GM23338 (cell line): ENCODE measurements around the gene MRPS24. TPM values are rescaled to one million over a fixed set of nuclear protein-coding genes. Genes with fewer than 3 reads are reported as not detected.

ENCODE experiments used
- CREB1 ChIP-seq: fragments of 250-450 bp; sonication (Bioruptor Pico); IDR thresholded peaks from 2 replicates; pipeline ENCODE4 v1.5.0; 2020; ENCODE audit warnings: low read depth, mild to moderate bottlenecking, moderate library complexity
- ETS1 ChIP-seq: IDR thresholded peaks from 2 replicates; pipeline ENCODE4 v1.6.1; 2016; ENCODE audit warnings: antibody characterized with exemption
- EZH2 ChIP-seq: fragments of 200-600 bp; sonication (generic); IDR thresholded peaks from one replicate; pipeline ENCODE4 v1.8.0; 2017; ENCODE audit warnings: antibody characterized with exemption, mild to moderate bottlenecking, low read depth; ENCODE audit not compliant: unreplicated experiment
- EZH2phosphoT487 ChIP-seq: fragments of 200-600 bp; sonication (generic); IDR thresholded peaks from one replicate; pipeline ENCODE4 v1.8.1; 2018; ENCODE audit warnings: antibody characterized with exemption; ENCODE audit not compliant: unreplicated experiment
- JUNB ChIP-seq: IDR thresholded peaks from one replicate; pipeline ENCODE4 v1.6.1; 2016; ENCODE audit warnings: antibody characterized with exemption; ENCODE audit not compliant: unreplicated experiment
- NANOG ChIP-seq: IDR thresholded peaks from 2 replicates; pipeline ENCODE4 v1.6.1; 2016; ENCODE audit warnings: antibody characterized with exemption, borderline replicate concordance
- POLR2AphosphoS5 ChIP-seq: IDR thresholded peaks from 2 replicates; pipeline ENCODE4 v1.6.1; 2016; ENCODE audit warnings: antibody characterized with exemption, low read depth
- REST ChIP-seq: IDR thresholded peaks from one replicate; pipeline ENCODE4 v1.6.1; 2018; ENCODE audit warnings: antibody characterized with exemption; ENCODE audit not compliant: unreplicated experiment
- STAT1 ChIP-seq: IDR thresholded peaks from one replicate; pipeline ENCODE4 v1.6.1; 2016; ENCODE audit warnings: antibody characterized with exemption; ENCODE audit not compliant: unreplicated experiment
- ZNF331 ChIP-seq: fragments of 250-450 bp; sonication (Bioruptor Pico); IDR thresholded peaks from 2 replicates; pipeline ENCODE4 v1.5.0; 2020; ENCODE audit warnings: low read depth, mild to moderate bottlenecking, moderate library complexity
- ZNF462 ChIP-seq: fragments of 250-450 bp; sonication (Bioruptor Pico); IDR thresholded peaks from 2 replicates; pipeline ENCODE4 v1.5.0; 2020; ENCODE audit warnings: mild to moderate bottlenecking, moderate library complexity
- polyA plus RNA-seq: library from polyadenylated mRNA; unstranded; fragments of >200 nt; fragmentation: Nextera tagmentation; extraction: Ambion mirVana; gene quantifications from 2 replicates; pipeline ENCODE4 v1.2.1, GENCODE V29; 2016
- total RNA-seq: library from RNA; depleted of rRNA; stranded (reverse); fragments of >200 nt; shearing (Covaris generic); gene quantifications from 2 replicates; pipeline ENCODE4 v1.2.3, GENCODE V29; 2014

Gene MRPS24
- total and polyA plus RNA-seq, 2 experiments from 2014 or later = 82.9 to 152 TPM

GRCh38 chr7:43864126-43864525 is 5.2 kb downstream of the MRPS24 start (continued):
- no peak for TF ChIP-seq ZNF462
- TF ChIP-seq ETS1 = no peak
- no peak for TF ChIP-seq JUNB
- TF ChIP-seq CREB1 (CRISPR knock-in tag) = no peak
- TF ChIP-seq EZH2 = no peak
- no peak for TF ChIP-seq POLR2AphosphoS5
- TF ChIP-seq NANOG = no peak
- TF ChIP-seq STAT1 = no peak
- TF ChIP-seq REST = no peak
- no peak for TF ChIP-seq ZNF331 (CRISPR knock-in tag)
- TF ChIP-seq EZH2phosphoT487 = no peak
